NB4 (cell line): ENCODE results near the gene RNF126.

Experiments
- DNase-seq: peaks from one replicate; pipeline ENCODE4 v3.0.0; 2010; ENCODE audit warnings: low read depth
- H3K4me3 ChIP-seq: one replicate; pipeline ENCODE4 v1.5.1; 2011; ENCODE audit warnings: mild to moderate bottlenecking, low read depth, low read length, moderate library complexity
- CTCF ChIP-seq: IDR thresholded peaks from one replicate; pipeline ENCODE4 v1.5.1; 2012; ENCODE audit warnings: low read depth, low read length
- MAX ChIP-seq: IDR thresholded peaks from 2 replicates; pipeline ENCODE4 v1.6.1; 2011; ENCODE audit warnings: low read depth, low read length
- MYC ChIP-seq: IDR thresholded peaks from 2 replicates; pipeline ENCODE4 v1.6.1; 2011; ENCODE audit warnings: low read depth, low read length
- POLR2A ChIP-seq: IDR thresholded peaks from 2 replicates; pipeline ENCODE4 v1.6.1; 2011; ENCODE audit warnings: mild to moderate bottlenecking; ENCODE audit not compliant: insufficient read length; ENCODE audit errors: extremely low read depth

RNF126 gene

GRCh38 chr19:658059-658839 lies 4.8 kb downstream of the RNF126 start:
- TF ChIP-seq CTCF (no peak), MYC (no peak), MAX (no peak), POLR2A (no peak)
- no peak overlapping the region for H3K4me3 ChIP-seq
- no peak for DNase-seq

DNA sequence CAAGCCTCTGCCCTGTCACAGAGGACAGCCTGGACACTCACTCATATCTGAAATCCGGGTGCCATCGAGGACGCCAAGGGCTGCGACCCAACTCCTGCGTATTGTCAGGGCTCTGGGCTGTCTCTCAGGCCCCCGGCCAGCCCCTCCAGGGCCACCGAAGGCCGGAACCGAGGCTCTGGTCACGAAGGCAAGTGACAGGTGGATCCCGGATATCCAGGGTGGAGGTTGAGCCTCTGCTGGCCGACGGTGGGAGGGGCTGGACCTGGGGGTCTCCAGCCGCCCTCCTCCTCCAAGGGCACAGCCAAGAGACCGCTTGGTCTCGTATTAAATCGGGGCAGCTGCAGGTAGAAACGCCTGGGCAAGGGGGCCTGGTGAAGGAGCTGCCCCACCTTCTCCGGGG lies 5.4 kb downstream of the RNF126 start:
- no peak overlapping the region for H3K4me3 ChIP-seq
- no peak for DNase-seq
- TF ChIP-seq CTCF (no peak), POLR2A (no peak), MAX (no peak), MYC (no peak)

- no peak overlapping the region for H3K4me3 ChIP-seq
- no peak for DNase-seq
- TF ChIP-seq MYC (no peak), CTCF (no peak), MAX (no peak), POLR2A (no peak)
These were observed 6.1 kb downstream of the RNF126 start for GRCh38 chr19:656751-657559.

- no peak for TF ChIP-seq MAX
- TF ChIP-seq CTCF, result no peak
- TF ChIP-seq POLR2A, result no peak
- H3K4me3 ChIP-seq, result no peak overlapping the region
- DNase-seq, result no peak
These were observed 7.3 kb downstream of the RNF126 start for GRCh38 chr19:655691-656090.

- no peak for TF ChIP-seq MYC
- TF ChIP-seq POLR2A, result no peak
- TF ChIP-seq MAX, result no peak
- no peak for TF ChIP-seq CTCF
- H3K4me3 ChIP-seq, result no peak overlapping the region
- DNase-seq, result no peak
These were observed 9.6 kb downstream of the RNF126 start for GRCh38 chr19:653425-653824.
